ENCODE data around the gene PRRX1. TPM values are rescaled to one million over a fixed set of nuclear protein-coding genes. Genes with fewer than 3 reads are reported as not detected.

The PRRX1 gene
- total RNA-seq, 1 donor from 2014 or later = 1.5 TPM

- Mint-ChIP-seq H3K27ac (no peak overlapping the region), H3K36me3 (ENCODE audit: insufficient read depth) (no peaks in the 10 kb centered on the region), H3K4me3 (ENCODE audit: low read depth) (no peak overlapping the region), H3K27me3 (no peaks in the 10 kb centered on the region), H3K9me3 (ENCODE audit: low read depth) (no peaks in the 10 kb centered on the region), H3K4me1 (ENCODE audit: low read depth) (peaks cover 1% of the 10 kb centered on the region)
- no peak for DNase-seq (ENCODE audit: low spot score, unreplicated experiment)
- no peak for TF ChIP-seq CTCF (IDR thresholded peaks at IDR 0.05; ENCODE audit: unreplicated experiment)
Measured at GRCh38 chr1:170640581-170640980, 23.4 kb upstream of the PRRX1 start.

- DNase-seq (ENCODE audit: low spot score, unreplicated experiment) = no peak
- no peak for TF ChIP-seq CTCF (IDR thresholded peaks at IDR 0.05; ENCODE audit: unreplicated experiment)
- H3K9me3 Mint-ChIP-seq (ENCODE audit: low read depth) = peaks cover 1% of the 10 kb centered on the region
- peaks cover 76% of the 10 kb centered on the region for H3K27me3 Mint-ChIP-seq
- H3K4me1 Mint-ChIP-seq (ENCODE audit: low read depth) = peaks cover 5% of the 10 kb centered on the region
- no peaks in the 10 kb centered on the region for H3K36me3 Mint-ChIP-seq (ENCODE audit: insufficient read depth)
- H3K27ac Mint-ChIP-seq = no peak overlapping the region
- no peak overlapping the region for H3K4me3 Mint-ChIP-seq (ENCODE audit: low read depth)
Measured at GRCh38 chr1:170657275-170657853, 6.6 kb upstream of the PRRX1 start.

- Mint-ChIP-seq H3K27me3 (peaks cover 93% of the 10 kb centered on the region), H3K36me3 (ENCODE audit: insufficient read depth) (no peaks in the 10 kb centered on the region), H3K4me1 (ENCODE audit: low read depth) (peaks cover 12% of the 10 kb centered on the region), H3K9me3 (ENCODE audit: low read depth) (no peaks in the 10 kb centered on the region), H3K27ac (no peak overlapping the region), H3K4me3 (ENCODE audit: low read depth) (no peak overlapping the region)
- no peak for TF ChIP-seq CTCF (IDR thresholded peaks at IDR 0.05; ENCODE audit: unreplicated experiment)
- DNase-seq (ENCODE audit: low spot score, unreplicated experiment) = no peak
Measured at GRCh38 chr1:170659399-170660035, 4.4 kb upstream of the PRRX1 start.

GRCh38 chr1:170660281-170660713 is 3.6 kb upstream of the PRRX1 start:
- Mint-ChIP-seq H3K27me3 (peaks cover 96% of the 10 kb centered on the region), H3K4me1 (ENCODE audit: low read depth) (peaks cover 15% of the 10 kb centered on the region), H3K9me3 (ENCODE audit: low read depth) (no peaks in the 10 kb centered on the region), H3K4me3 (ENCODE audit: low read depth) (no peak overlapping the region), H3K27ac (no peak overlapping the region), H3K36me3 (ENCODE audit: insufficient read depth) (no peaks in the 10 kb centered on the region)
- DNase-seq (ENCODE audit: low spot score, unreplicated experiment) = no peak
- no peak for TF ChIP-seq CTCF (IDR thresholded peaks at IDR 0.05; ENCODE audit: unreplicated experiment)

- H3K4me1 Mint-ChIP-seq (ENCODE audit: low read depth) = peaks cover 16% of the 10 kb centered on the region
- no peak overlapping the region for H3K4me3 Mint-ChIP-seq (ENCODE audit: low read depth)
- H3K9me3 Mint-ChIP-seq (ENCODE audit: low read depth) = no peaks in the 10 kb centered on the region
- no peak for DNase-seq (ENCODE audit: low spot score, unreplicated experiment)
- TF ChIP-seq CTCF (IDR thresholded peaks at IDR 0.05; ENCODE audit: unreplicated experiment) = no peak
- no peak overlapping the region for H3K27ac Mint-ChIP-seq
- no peaks in the 10 kb centered on the region for H3K36me3 Mint-ChIP-seq (ENCODE audit: insufficient read depth)
- H3K27me3 Mint-ChIP-seq = peaks cover 97% of the 10 kb centered on the region
Measured at GRCh38 chr1:170660871-170661645, 2.9 kb upstream of the PRRX1 start.
